SK-N-SH treated with all-trans-retinoic acid at 6 μM for 48 hours (cell line): ENCODE results near the gene NYAP2.

Source experiments
- ARNTL ChIP-seq: fragments of 450-650 bp; formaldehyde crosslinking; IDR thresholded peaks from 2 replicates; pipeline ENCODE4 v1.5.0; 2020; ENCODE audit warnings: low read depth, mild to moderate bottlenecking, moderate library complexity, borderline replicate concordance
- BACH2 ChIP-seq: fragments of 250-450 bp; sonication (Bioruptor Pico); IDR thresholded peaks from 2 replicates; pipeline ENCODE4 v1.9.0; 2021; ENCODE audit warnings: mild to moderate bottlenecking, borderline replicate concordance
- CREB5 ChIP-seq: fragments of 250-450 bp; sonication (Bioruptor Pico); IDR thresholded peaks from 2 replicates; pipeline ENCODE4 v1.5.1; 2020; ENCODE audit warnings: low read depth, mild to moderate bottlenecking, moderate library complexity
- ESRRG ChIP-seq: fragments of 250-450 bp; sonication (Bioruptor Pico); IDR thresholded peaks from 2 replicates; pipeline ENCODE4 v1.6.1; 2021; ENCODE audit warnings: mild to moderate bottlenecking
- ISL1 ChIP-seq: fragments of 250-450 bp; sonication (Bioruptor Pico); IDR thresholded peaks from 2 replicates; pipeline ENCODE4 v2.1.2; 2022; ENCODE audit warnings: mild to moderate bottlenecking, moderate library complexity
- OSR1 ChIP-seq: fragments of 250-450 bp; sonication (Bioruptor Pico); IDR thresholded peaks from 2 replicates; pipeline ENCODE4 v1.8.0; 2022; ENCODE audit warnings: moderate library complexity, mild to moderate bottlenecking, inconsistent platforms
- PATZ1 ChIP-seq: fragments of 250-450 bp; sonication (Bioruptor Pico); IDR thresholded peaks from 2 replicates; pipeline ENCODE4 v1.8.0; 2020; ENCODE audit warnings: mild to moderate bottlenecking, moderate library complexity, borderline replicate concordance
- RARB ChIP-seq: fragments of 250-450 bp; sonication (Bioruptor Pico); IDR thresholded peaks from 2 replicates; pipeline ENCODE4 v1.8.0; 2021; ENCODE audit warnings: mild to moderate bottlenecking, moderate library complexity
- SNAI2 ChIP-seq: fragments of 250-450 bp; sonication (Bioruptor Pico); IDR thresholded peaks from 2 replicates; pipeline ENCODE4 v1.5.0; 2020; ENCODE audit warnings: mild to moderate bottlenecking, moderate library complexity
- ZC3H10 ChIP-seq: fragments of 250-450 bp; sonication (Bioruptor Pico); IDR thresholded peaks from 2 replicates; pipeline ENCODE4 v1.5.1; 2021; ENCODE audit warnings: mild to moderate bottlenecking, moderate library complexity
- ZFP3 ChIP-seq: fragments of 250-450 bp; sonication (Bioruptor Pico); IDR thresholded peaks from 2 replicates; pipeline ENCODE4 v1.5.0; 2020; ENCODE audit warnings: mild to moderate bottlenecking, moderate library complexity
- ZFP30 ChIP-seq: fragments of 450-650 bp; formaldehyde crosslinking; IDR thresholded peaks from 2 replicates; pipeline ENCODE4 v1.5.0; 2022; ENCODE audit warnings: mild to moderate bottlenecking, moderate library complexity

GRCh38 chr2:225668606-225669266 lies 269.2 kb downstream of the NYAP2 start:
- TF ChIP-seq OSR1 (CRISPR knock-in tag) (no peak), ZFP30 (CRISPR knock-in tag) (no peak), ZFP3 (CRISPR knock-in tag) (no peak), ZC3H10 (CRISPR knock-in tag) (no peak), BACH2 (CRISPR knock-in tag) (no peak), CREB5 (CRISPR knock-in tag) (no peak), ISL1 (no peak), SNAI2 (CRISPR knock-in tag) (no peak), ARNTL (no peak), ESRRG (CRISPR knock-in tag) (no peak), PATZ1 (CRISPR knock-in tag) (no peak), RARB (CRISPR knock-in tag) (no peak)
